GM19372 (cell line): ENCODE results near the gene CDRT4.

ENCODE experiments used
- ATAC-seq: cut with Tn5 transposase; IDR thresholded peaks from one replicate; pipeline ENCODE4 v1.9.1; 2021; ENCODE audit warnings: mild to moderate bottlenecking, low read depth, moderate library complexity; ENCODE audit not compliant: unreplicated experiment

Gene CDRT4

GRCh38 chr17:15399443-15399842, 68.0 kb downstream of the CDRT4 start:
- ATAC-seq, result no peak

GRCh38 chr17:15398736-15399331, 68.6 kb downstream of the CDRT4 start:
- ATAC-seq, result no peak

- no peak for ATAC-seq
Observed at GRCh38 chr17:15398291-15398690, 69.1 kb downstream of the CDRT4 start.

GRCh38 chr17:15397620-15398019, 69.8 kb downstream of the CDRT4 start:
- ATAC-seq, result no peak

GRCh38 chr17:15395091-15395490, 72.3 kb downstream of the CDRT4 start:
- no peak for ATAC-seq

GRCh38 chr17:15393414-15393813, 74.0 kb downstream of the CDRT4 start:
- ATAC-seq, result no peak

- ATAC-seq, result no peak
Observed at GRCh38 chr17:15392326-15392741, 75.1 kb downstream of the CDRT4 start.

- no peak for ATAC-seq
Observed at GRCh38 chr17:15388356-15389041, 78.9 kb downstream of the CDRT4 start.

- ATAC-seq, result no peak
Observed at GRCh38 chr17:15386083-15386482, 81.3 kb downstream of the CDRT4 start.
